DOHH2 (cell line): ENCODE data around the gene TANGO2.
A peak's percentile ranks its signal among the peaks of the same experiment; 100 is the strongest.

Source experiments
- H3F3A ChIP-seq: fragments of 200-600 bp; sonication (generic), shearing (Covaris generic); 2 replicates; pipeline ENCODE4 v1.6.0; 2016; ENCODE audit warnings: antibody characterized with exemption, mild to moderate bottlenecking; ENCODE audit not compliant: control insufficient read depth, insufficient read depth
- H3K27ac ChIP-seq: fragments of 200-600 bp; sonication (generic); 2 replicates; pipeline ENCODE4 v1.5.1; 2014; ENCODE audit warnings: low read depth, mild to moderate bottlenecking, low read length, moderate library complexity
- H3K27me3 ChIP-seq: fragments of 200-600 bp; sonication (generic); 2 replicates; pipeline ENCODE4 v1.6.1; 2014; ENCODE audit warnings: mild to moderate bottlenecking, low read length, mixed read lengths; ENCODE audit not compliant: control insufficient read depth
- H3K36me3 ChIP-seq: fragments of 200-600 bp; sonication (generic); 2 replicates; pipeline ENCODE4 v1.6.1; 2014; ENCODE audit warnings: mild to moderate bottlenecking, low read length, moderate library complexity, mixed read lengths; ENCODE audit not compliant: control insufficient read depth
- H3K4me1 ChIP-seq: fragments of 200-600 bp; sonication (generic); 2 replicates; pipeline ENCODE4 v1.6.1; 2014; ENCODE audit warnings: mild to moderate bottlenecking, low read length, mixed read lengths; ENCODE audit not compliant: control insufficient read depth
- H3K4me2 ChIP-seq: fragments of 200-600 bp; sonication (generic); 2 replicates; pipeline ENCODE4 v1.6.0; 2014; ENCODE audit warnings: mild to moderate bottlenecking, low read length, moderate library complexity
- H3K4me3 ChIP-seq: fragments of 200-600 bp; sonication (generic); 2 replicates; pipeline ENCODE4 v1.5.1; 2014; ENCODE audit warnings: mild to moderate bottlenecking, low read length, mixed read lengths
- H3K79me2 ChIP-seq: fragments of 200-600 bp; sonication (generic); 2 replicates; pipeline ENCODE4 v1.6.1; 2014; ENCODE audit warnings: mild to moderate bottlenecking, low read length, mixed read lengths; ENCODE audit not compliant: control insufficient read depth
- H3K9me2 ChIP-seq: fragments of 200-600 bp; sonication (generic); replicated peaks from 2 replicates; pipeline ENCODE4 v1.6.1; 2014; ENCODE audit warnings: mild to moderate bottlenecking, low read length, mixed read lengths; ENCODE audit not compliant: control insufficient read depth
- H3K9me3 ChIP-seq: fragments of 200-600 bp; sonication (generic); 2 replicates; pipeline ENCODE4 v1.6.1; 2014; ENCODE audit warnings: antibody characterized with exemption, low read length, mixed read lengths; ENCODE audit not compliant: control insufficient read depth, insufficient read depth
- H4K20me1 ChIP-seq: fragments of 200-600 bp; sonication (generic); 2 replicates; pipeline ENCODE4 v1.6.0; 2014; ENCODE audit warnings: low read depth, mild to moderate bottlenecking, antibody characterized with exemption, low read length, moderate library complexity; ENCODE audit not compliant: control insufficient read depth, insufficient read depth
- EZH2phosphoT487 ChIP-seq: fragments of 200-600 bp; sonication (generic); IDR thresholded peaks from 2 replicates; pipeline ENCODE4 v1.6.1; 2017; ENCODE audit warnings: borderline replicate concordance, mild to moderate bottlenecking, antibody characterized with exemption, low read length, moderate library complexity, mixed read lengths
- TF ChIP-seq, protein P1 (sequence below): fragments of 200-600 bp; sonication (generic); IDR thresholded peaks from one replicate; pipeline ENCODE4 v1.5.1; 2014; ENCODE audit warnings: antibody characterized with exemption, mild to moderate bottlenecking, low read depth, low read length; ENCODE audit not compliant: poor library complexity, severe bottlenecking

Gene TANGO2

DNA sequence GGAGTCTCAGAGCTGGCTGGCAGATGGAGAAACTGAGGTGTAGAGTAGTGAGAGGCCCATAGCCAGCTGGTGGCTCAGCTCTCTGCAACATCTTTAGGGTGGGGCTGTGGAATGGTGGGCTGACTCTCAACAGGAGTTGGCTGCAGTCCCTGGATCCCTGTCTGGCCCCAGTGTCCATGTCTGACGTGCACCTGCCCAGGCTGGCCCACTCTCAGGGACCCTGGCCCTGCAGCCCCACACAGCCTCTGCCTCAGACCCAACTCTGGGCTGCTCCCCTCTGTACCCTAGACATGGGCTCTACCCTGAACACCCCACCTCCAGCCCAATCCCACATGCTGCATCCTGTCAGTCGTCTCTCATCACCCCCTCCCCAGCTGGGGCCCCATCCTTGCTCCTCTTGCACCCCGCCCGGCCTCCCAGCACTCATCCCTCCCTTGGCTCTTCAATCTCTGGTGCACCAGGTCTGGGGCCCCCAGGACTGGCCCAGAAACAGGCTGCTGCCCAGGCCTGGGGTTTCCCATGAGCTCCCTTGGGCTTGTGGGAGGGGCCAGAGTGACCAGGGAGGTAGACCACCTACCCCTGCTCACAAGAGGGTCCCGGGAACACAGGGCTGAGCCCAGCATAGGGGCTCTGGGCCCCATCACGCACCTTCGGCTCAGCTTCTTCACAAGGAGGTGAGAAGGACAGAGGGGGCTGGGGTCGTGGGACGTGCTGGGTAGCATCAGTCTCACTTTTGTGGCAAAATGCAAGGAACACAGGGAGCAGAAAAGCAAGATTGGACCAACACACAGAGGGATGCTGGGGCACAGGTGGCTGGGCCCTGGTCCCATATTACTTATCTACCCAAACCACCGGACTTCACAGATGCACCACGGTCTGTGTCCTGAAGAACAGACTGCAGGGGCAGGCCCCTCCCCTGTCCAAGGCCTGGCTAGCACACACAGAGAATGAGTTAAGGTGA is 35.8 kb upstream of the TANGO2 start:
- H3K4me1 ChIP-seq: peaks cover 11% of the 10 kb centered on the region
- H3F3A ChIP-seq: no peaks in the 10 kb centered on the region
- no peaks in the 10 kb centered on the region; the same call in 1 of the 2 replicates for H3K27me3 ChIP-seq
- no peak overlapping the region for H3K4me3 ChIP-seq
- H3K27ac ChIP-seq: no peak overlapping the region
- no peaks in the 10 kb centered on the region for H3K9me2 ChIP-seq
- no peaks in the 10 kb centered on the region for H3K36me3 ChIP-seq
- no peaks in the 10 kb centered on the region for H4K20me1 ChIP-seq
- no peaks in the 10 kb centered on the region for H3K9me3 ChIP-seq
- H3K79me2 ChIP-seq: no peaks in the 10 kb centered on the region
- TF ChIP-seq EZH2phosphoT487: no peak
- TF ChIP-seq, protein P1, sequence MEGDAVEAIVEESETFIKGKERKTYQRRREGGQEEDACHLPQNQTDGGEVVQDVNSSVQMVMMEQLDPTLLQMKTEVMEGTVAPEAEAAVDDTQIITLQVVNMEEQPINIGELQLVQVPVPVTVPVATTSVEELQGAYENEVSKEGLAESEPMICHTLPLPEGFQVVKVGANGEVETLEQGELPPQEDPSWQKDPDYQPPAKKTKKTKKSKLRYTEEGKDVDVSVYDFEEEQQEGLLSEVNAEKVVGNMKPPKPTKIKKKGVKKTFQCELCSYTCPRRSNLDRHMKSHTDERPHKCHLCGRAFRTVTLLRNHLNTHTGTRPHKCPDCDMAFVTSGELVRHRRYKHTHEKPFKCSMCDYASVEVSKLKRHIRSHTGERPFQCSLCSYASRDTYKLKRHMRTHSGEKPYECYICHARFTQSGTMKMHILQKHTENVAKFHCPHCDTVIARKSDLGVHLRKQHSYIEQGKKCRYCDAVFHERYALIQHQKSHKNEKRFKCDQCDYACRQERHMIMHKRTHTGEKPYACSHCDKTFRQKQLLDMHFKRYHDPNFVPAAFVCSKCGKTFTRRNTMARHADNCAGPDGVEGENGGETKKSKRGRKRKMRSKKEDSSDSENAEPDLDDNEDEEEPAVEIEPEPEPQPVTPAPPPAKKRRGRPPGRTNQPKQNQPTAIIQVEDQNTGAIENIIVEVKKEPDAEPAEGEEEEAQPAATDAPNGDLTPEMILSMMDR: no peak
- no peak overlapping the region for H3K4me2 ChIP-seq

DNA sequence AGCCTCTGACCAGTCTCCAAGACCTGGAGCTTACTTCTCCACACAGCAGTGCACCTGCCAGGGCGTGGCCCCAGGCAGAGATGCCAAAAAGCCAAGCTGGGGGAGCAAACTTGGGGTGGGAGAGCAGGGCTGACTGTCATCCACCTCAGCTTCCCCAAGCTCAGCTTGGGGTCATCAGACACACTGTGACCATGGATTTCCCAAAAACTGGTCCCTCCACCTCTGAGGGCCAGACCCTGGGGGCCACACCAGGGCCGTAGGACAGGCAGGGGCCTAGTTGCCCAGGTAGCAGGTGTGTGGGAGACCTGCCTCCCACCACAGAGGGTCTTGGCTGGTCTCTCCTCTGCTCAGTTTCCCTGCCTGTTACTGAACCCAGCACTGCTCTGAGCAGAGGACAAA is 34.9 kb upstream of the TANGO2 start:
- H4K20me1 ChIP-seq: no peaks in the 10 kb centered on the region
- peak overlapping the region; percentile 65 for H3K4me3 ChIP-seq
- H3F3A ChIP-seq: no peaks in the 10 kb centered on the region
- H3K9me3 ChIP-seq: no peaks in the 10 kb centered on the region
- no peaks in the 10 kb centered on the region for H3K9me2 ChIP-seq
- H3K27ac ChIP-seq: no peak overlapping the region
- H3K79me2 ChIP-seq: no peaks in the 10 kb centered on the region
- H3K4me2 ChIP-seq: peak overlapping the region; percentile 68
- TF ChIP-seq EZH2phosphoT487: no peak
- TF ChIP-seq, protein P1: no peak
- H3K4me1 ChIP-seq: peaks cover 11% of the 10 kb centered on the region
- no peaks in the 10 kb centered on the region; the same call in 1 of the 2 replicates for H3K27me3 ChIP-seq
- no peaks in the 10 kb centered on the region for H3K36me3 ChIP-seq

- H3K4me3 ChIP-seq: peak overlapping the region; percentile 65
- TF ChIP-seq EZH2phosphoT487: no peak
- TF ChIP-seq, protein P1: no peak
- peak overlapping the region; percentile 68 for H3K4me2 ChIP-seq
- no peak overlapping the region for H3K27ac ChIP-seq
- no peaks in the 10 kb centered on the region for H3K9me3 ChIP-seq
- H4K20me1 ChIP-seq: no peaks in the 10 kb centered on the region
- H3K79me2 ChIP-seq: no peaks in the 10 kb centered on the region
- H3K4me1 ChIP-seq: peaks cover 11% of the 10 kb centered on the region
- no peaks in the 10 kb centered on the region; the same call in 1 of the 2 replicates for H3K27me3 ChIP-seq
- no peaks in the 10 kb centered on the region for H3F3A ChIP-seq
- no peaks in the 10 kb centered on the region for H3K9me2 ChIP-seq
- H3K36me3 ChIP-seq: no peaks in the 10 kb centered on the region
Observed at GRCh38 chr22:19986410-19987341, 34.2 kb upstream of the TANGO2 start.
